HG03521 (cell line): ENCODE data around the gene CBL.
"Not testable (repeated sequence)": the region's sequence is repeated elsewhere in the genome, so short reads cannot be mapped to it uniquely, and the experiment has no call there.

Source experiments
- ATAC-seq: cut with Tn5 transposase; IDR thresholded peaks from one replicate; pipeline ENCODE4 v1.9.1; 2021; ENCODE audit warnings: mild to moderate bottlenecking, moderate library complexity; ENCODE audit not compliant: unreplicated experiment

CBL gene

DNA sequence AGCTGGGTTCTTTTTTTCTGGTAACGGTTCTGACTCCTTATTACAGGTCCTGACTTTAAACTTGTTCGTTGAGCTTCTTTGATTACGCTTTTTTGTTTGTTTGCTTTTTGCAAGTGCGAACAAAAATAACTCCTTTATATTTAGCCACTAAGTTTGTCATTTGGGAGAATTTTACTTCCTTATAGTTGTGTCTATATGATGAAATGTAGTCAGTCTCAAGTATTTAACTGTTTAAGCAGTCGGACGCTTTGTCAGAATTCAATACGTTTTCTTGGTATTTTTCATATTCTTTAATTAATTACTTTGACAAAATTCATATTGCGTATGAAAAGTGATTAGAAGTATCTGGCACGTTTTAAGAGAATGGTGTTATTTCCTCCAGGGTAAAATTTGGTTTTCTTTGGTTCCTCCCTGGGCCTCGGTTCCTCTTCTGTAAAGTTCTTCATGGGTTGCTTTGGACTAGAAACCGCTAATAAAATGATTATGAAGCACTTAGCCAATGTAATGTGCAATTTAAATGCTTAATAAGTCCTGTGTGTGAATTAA, 1.3 kb downstream of the CBL start:
- no peak for ATAC-seq

- no peak for ATAC-seq
Observed at GRCh38 chr11:119209186-119209585, 3.0 kb downstream of the CBL start.

GRCh38 chr11:119210050-119210449, 3.9 kb downstream of the CBL start:
- no peak for ATAC-seq

DNA sequence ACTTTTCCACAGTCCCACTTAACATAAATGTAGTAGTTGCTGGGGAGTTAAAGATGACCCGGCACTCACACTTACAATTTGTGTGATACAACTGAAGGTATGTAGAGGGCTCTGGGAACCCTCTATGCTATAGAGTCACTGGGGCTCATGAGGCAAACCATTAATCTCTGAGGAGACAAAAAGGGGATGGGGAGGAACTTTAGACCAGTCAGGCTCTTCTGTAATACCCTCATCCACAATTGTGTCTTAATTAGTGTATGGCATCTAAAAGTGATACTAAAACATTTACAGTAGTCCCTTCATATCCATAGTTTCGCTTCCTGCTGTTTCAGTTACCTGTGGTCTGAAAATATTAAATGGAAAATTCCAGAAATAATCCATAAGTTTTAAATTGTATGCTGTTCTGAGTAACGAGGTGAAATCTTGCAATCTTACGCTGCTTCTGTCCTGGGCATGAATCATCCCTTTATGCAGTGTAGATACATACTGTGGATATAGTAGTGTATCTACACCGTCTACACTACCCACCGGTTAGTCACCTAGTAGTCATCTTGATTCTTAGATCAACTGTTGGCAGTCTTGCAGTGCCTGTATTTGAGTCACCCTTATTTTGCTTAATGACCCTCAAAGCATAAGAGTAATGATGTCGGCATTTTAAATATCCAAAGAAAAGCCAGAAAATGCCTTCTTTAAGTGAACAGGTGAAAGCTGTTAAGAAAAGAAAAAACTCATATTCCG, 12.2 kb downstream of the CBL start:
- ATAC-seq: no peak

DNA sequence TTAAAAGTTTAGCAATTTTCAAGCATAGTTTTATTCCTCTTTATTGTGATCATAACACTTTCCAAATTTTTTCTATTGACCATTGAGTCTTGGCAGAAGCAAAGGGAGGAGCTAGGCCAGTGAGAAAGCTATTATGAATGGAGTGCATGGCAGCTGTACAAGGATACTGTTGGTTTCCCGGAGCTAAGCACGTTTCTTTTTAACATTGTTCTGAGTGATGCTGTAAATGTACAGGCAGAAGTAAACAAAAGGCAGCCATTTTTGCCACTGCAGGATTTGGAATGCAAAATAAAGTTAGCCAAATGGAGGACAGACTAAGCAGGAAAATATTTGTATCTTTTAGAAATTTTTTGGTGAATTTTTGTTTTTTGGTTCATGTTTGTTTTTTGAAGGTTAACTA, 16.2 kb downstream of the CBL start:
- ATAC-seq: no peak

DNA sequence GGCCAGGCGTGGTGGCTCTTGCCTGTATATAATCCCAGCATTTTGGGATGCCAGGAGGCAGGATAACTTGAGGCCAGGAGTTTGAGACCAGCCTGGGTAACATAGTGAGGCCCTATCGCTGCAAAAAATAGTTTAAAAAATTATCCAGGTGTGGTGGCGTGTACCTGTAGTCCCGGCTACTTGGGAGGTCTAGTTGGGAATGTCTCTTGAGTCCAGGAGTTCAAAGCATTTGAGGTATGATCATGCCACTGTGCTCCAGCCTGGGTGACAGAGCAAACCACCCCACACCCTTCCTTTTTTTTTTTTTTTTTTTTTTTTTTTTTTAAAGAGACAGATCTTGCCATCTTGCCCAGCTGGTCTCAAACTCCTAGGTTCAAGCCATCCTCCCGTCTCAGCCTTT, 16.8 kb downstream of the CBL start:
- no peak for ATAC-seq

DNA sequence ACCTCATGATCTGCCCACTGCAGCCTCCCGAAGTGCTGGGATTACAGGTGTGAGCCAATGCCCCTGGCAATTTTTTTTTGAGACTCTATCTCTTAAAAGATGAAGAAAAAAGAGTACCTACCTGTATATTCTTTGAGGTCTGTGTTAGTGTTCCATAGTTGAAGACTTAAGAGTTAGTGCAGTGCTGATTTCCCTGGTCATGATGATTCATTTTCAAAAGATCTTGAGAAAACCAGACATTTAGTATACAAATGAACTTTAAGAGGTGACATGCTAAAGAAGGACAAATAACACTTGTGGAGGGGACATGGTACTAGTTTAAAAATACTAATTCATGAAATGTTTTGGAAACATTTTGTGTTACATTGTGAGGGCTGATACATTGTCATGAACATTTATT, 17.7 kb downstream of the CBL start:
- ATAC-seq: no peak

DNA sequence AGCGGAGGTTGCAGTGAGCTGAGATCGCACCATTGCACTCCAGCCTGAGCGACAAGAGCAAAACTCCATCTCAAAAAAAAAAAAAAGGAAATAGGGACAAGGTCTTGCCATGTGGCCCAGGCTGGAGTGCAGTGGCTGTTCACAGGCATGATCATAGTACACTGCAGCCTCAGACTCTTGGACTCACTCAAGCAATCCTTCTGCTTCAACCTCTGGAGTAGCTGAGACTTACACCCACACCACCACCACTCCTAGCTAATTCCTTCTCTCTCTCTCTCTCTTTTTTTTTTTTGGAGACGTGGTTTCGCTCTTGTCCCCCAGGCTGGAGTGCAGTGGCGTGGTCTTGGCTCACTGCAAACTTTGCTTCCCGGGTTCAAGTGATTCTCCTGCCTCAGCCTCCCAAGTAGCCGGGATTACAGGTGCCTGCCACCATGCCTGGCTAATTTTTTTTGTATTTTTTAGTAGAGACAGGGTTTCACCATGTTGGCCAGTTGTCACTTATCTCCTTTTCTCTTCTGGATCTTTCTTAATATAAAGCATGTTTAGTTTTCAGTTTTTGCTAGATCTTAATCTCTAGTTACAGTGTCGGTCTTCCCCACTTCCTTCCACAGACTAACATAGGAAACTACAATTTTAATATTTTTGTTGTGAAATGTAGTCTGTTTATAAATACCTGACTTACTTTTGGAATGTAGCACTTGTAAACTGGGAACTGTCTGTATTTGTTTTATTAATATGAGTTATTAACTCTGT, 22.6 kb downstream of the CBL start:
- not testable (repeated sequence) for ATAC-seq

DNA sequence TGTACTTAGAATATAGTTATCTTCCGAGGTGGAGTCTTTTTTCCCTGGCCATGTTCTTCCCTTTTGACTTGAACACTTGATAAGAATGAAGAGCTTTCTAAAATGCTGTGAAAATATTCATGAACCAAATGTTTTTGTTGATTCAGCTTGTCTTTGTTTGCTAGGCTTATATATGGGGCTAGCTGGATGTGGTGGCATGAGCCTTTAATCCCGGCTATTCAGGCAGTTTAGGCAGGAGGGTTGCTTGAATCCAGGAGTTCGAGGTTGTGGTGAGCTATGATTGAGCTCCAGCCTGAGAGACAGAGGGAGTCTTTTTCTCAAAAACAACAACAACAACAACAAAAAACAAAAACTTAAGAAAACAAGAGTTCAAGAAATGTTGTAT, 23.1 kb downstream of the CBL start:
- ATAC-seq: no peak

DNA sequence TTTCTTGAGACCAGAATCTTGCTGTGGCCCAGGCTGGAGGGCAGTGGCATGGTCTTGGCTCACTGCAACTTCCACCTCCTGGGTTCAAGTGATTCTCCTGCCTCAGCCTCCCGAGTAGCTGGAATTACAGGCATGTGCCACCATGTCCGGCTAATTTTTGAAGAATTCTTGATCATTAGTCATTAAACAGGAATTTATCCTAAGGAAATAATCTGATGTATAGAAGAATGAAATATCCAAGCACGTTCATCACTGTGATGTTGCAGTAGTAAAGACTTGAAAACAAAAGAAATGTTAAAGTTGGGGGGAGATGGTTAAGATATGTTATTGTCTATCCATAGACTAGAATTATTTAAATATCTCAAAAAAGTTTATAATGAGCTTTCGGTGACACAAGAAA, 23.6 kb downstream of the CBL start:
- ATAC-seq: no peak

DNA sequence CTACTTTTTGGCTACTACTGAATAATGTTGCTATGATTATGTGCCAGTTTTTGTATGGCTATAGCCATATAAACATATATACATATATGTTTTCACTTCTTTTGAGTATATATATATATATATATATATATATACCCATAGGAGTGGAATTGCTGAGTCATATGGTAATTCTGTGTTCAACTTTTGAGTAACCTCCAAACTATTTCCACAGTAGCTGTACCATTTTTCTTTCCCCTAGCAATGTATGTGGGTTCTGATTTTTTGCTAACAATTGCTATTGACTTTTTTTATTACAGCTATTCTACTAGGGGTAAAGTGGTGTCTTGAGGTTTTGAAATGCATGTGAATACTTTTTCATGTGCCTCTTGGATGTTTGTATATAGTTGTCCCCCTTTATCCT, 30.4 kb downstream of the CBL start:
- ATAC-seq: no peak

DNA sequence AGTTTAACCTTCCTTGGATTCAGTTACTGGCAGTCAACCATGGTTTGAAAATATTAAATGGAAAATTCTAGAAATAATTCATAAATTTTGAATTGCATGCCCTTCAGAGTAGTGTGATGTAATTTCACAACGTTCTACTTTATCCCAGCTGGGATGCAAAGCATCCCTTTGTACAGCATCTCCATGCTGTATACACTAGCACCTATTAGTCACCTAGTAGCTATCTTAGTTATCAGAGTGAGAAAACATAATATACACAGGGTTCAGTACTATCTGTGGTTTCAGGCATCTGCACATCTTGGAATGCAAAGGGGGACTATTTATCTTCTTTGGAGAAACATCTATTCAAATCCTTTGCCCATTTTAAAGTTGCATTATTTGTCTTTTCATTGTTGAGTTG, 30.8 kb downstream of the CBL start:
- no peak for ATAC-seq

- ATAC-seq: no peak
Observed at GRCh38 chr11:119237515-119237914, 31.4 kb downstream of the CBL start.

GRCh38 chr11:119248750-119249670, 42.9 kb downstream of the CBL start:
- no peak for ATAC-seq

- ATAC-seq: no peak
Observed at GRCh38 chr11:119249671-119250010, 43.5 kb downstream of the CBL start.

DNA sequence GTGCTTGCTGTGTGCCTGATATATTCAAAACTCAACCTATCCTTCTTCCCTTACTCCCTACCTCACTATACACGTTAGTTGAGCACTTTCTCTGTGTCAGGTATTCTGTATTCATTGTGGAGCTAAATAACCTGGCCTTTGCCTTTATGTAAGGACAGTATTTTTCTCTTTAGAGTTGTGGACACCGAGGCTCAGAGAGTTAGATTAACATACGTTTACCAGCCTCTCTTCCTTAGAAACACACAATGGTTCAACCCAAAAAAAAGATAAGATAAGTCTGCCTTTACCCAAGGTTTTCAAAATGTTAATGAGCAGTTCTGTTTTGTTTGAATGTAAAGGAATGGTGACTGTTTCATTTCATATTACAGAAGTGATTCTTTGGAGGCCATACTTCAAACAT, 45.0 kb downstream of the CBL start:
- ATAC-seq: no peak

DNA sequence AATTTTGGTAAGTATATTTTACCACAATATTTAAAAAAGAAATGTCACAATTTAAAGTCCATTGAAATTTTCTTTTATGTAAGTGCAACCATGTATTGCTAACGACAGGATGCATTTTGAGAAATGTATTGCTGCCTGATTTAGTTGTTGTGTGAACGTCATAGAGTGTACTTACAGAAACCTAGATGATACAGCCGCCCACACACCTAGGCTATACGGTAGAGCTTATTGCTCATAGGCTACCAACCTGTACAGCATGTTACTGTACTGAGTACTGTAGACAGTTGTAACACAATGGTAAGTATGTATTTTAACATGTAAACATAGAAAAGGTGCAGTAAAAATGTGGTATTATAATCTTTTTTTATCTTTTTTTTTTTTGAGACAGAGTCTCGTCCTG, 48.1 kb downstream of the CBL start:
- no peak for ATAC-seq

DNA sequence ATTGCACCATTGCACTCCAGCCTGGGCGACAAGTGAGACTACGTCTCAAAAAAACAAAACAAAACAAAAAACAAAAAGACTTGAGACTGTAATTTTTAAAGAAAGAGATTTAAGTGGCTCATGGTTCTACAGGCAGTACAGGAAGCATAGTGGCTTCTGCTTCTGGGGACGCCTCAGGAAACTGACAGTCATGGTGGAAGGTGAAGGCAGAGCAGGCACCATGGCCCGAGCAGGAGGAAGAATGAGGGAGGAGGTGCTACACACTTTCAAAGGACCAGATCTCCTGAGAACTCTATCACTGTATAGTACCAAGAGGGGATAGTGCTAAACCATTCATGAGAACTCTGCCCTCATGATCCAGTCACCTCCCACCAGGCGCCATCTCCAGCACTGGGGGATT, 52.0 kb downstream of the CBL start:
- no peak for ATAC-seq

DNA sequence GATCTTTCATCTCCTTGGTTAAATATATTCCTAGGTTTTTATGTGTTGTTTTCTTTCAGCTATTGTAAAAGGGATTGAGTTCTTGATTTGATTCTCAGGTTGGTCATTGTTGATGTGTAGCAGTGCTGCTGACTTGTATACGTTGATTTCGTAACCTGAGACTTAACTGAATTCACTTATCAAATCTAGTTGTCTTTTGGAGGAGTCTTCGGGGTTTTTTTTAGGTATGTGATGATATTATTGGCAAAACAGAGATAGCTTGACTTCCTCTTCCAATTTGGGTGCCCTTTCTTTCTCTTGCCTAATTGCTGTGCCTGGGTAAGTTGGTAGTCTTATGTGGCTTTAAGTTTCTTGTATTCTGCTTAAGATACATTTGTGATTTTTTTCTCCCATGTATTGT, 52.8 kb downstream of the CBL start:
- no peak for ATAC-seq

DNA sequence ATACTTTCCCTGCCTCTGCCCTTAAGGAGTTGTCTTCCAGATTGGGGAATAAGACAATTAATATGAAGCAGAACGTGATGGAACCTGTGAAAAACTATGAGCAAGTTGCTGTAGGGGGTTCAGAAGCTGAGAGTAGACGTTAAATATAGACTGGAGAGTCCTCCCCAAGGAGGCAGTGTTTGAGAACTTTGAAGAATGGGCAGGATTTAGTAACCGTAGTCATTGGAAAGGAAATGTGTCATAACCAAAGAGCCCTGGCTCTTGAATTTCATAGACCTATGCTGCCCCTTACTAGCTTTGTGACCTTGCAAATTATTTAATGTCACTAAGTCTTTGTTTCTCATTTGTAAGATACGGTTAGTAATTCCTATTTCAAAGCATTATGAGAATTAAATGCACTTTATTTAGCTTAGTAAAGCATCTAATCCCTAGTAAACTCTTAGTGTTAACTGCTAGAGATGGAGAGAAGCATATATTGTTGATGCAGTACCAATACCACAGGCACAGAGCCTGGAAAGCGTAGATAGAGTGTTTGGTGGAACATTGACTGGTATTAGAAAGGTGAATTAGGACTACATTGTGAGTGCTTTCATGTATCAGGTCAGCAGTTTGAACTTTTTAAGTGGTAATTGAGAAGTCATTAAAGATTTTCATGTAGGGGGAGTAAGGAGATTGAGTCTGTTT, 56.7 kb downstream of the CBL start:
- no peak for ATAC-seq
